GM18858 (cell line): ENCODE data around the gene TRDMT1.

Experiments
- ATAC-seq: cut with Tn5 transposase; IDR thresholded peaks from one replicate; pipeline ENCODE4 v1.9.1; 2021; ENCODE audit not compliant: unreplicated experiment

Gene TRDMT1

DNA sequence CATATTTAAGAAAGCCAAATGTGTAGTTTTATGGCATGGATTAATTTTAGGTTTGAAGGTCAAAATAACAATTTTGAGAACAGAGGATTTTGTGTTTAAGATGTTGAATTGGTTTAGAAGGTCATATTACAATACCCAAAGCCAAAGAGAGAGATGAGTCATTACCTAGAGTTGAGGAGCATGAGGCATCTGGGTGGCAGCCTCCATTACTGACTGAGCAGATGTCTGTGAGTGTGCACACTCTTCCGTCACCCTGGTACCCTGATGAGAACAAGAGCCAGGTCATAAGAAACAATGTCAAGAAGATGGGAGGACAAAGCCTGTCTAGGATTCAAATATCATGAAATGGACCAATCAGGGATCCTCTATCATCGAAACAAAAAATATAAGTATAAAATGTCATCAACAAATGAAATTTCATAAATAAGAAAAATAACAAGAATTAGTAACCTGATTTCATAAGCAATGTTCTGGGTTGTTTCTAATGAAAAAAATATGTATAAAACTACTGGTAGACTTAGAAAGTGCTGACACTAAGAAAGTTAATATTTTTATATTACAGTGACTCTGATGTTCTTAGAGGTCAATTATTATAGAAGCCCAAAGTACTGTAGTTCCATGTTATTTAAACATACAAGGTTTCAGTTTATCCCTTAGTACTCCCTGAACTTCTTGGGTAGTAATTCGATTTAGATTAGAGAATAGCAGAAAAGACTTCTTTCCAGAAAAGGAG, 91.8 kb downstream of the TRDMT1 start:
- no peak for ATAC-seq

DNA sequence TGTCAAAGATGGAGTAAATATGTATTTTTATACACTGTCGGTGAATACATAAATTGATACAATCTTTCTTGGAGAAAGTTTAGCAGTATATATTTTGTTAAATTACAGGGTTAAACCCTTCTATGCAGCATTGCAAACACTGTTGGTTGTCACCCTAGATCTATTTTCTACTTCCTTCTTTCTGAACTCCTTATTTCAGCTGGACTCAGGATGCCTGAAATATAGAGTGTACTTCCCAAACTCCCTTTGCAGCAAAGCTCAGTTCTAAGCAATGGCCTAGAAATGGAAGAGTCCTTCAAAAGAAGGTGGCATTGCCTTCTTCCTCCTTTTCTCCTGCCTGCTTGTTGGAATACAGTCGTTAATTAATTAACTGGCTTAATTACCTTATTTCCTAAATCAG, 92.4 kb downstream of the TRDMT1 start:
- ATAC-seq = no peak

- ATAC-seq = no peak
These were observed 94.5 kb downstream of the TRDMT1 start for GRCh38 chr10:17106991-17107390.

DNA sequence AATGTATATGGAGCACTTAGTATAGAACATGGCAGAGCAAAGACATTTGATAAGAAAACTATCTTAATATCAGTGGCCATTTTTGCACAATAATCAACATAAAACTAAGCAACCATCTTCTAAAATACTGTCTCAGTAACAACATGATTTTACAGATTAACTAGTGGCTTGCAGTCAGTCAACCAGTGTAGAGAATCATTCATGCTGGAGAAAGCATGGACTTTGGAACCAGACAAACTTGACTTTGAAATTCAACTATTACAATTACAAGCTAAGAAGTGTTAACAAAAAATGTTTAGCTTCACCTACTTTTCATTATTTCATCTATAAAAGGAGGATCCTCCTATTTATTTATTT, 99.6 kb downstream of the TRDMT1 start:
- ATAC-seq = no peak

- ATAC-seq = no peak
These were observed 100.1 kb downstream of the TRDMT1 start for GRCh38 chr10:17101257-17101909.

DNA sequence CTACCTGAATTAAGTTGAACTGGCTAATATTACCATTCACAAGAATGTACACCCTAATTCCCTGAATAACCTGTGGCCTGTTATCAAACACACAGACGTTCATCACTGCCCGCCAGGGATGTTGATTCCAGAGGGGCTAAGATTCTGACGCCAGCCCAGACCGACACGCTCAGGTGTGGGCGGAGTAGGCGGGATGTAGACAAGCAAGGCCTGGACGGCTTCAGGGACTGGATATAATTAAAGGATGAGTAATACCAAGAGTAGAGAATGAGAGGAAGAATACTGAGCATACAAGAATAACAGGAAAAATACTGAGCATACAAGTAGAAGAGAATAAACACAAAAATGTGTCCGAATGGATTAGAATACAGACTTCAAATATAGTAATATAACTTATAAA, 100.9 kb downstream of the TRDMT1 start:
- ATAC-seq = no peak

DNA sequence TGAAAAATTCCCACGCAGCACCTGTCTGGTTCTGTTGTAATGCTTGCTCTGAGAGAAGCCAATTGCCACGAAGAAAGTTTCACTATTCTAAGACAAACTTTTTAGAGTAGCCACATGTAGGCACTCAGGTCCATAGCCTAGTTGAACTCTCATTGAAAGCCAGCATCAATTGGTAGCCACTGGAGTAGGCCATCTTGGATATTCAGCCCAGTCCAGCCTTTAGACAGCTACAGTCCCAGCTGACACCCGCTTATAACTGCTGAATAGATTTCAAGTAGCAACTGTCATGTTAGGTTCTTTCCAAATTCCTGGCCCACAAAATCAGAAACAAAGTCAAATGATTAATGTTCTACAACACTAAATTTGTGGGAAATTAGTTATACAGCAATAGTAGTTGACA, 103.5 kb downstream of the TRDMT1 start:
- ATAC-seq = no peak
